HG03460 (cell line): ENCODE measurements around the gene TAF6L.
"Not testable (repeated sequence)": the region's sequence is repeated elsewhere in the genome, so short reads cannot be mapped to it uniquely, and the experiment has no call there.

Experiments
- ATAC-seq: cut with Tn5 transposase; IDR thresholded peaks from one replicate; pipeline ENCODE4 v1.9.1; 2021; ENCODE audit not compliant: unreplicated experiment

TAF6L gene

GRCh38 chr11:62771144-62772021, at the start of gene TAF6L:
TSS of gene TAF6L (plus strand) at chr11:62771396. CDS start at chr11:62775784, 4,388 bp downstream.
- ATAC-seq: peak; percentile 80

GRCh38 chr11:62721994-62722393, 49.2 kb upstream of the TAF6L start:
- ATAC-seq: no peak

- ATAC-seq: no peak
Observed at GRCh38 chr11:62724171-62724570, 47.0 kb upstream of the TAF6L start.

GRCh38 chr11:62725646-62726045, 45.5 kb upstream of the TAF6L start:
- ATAC-seq: no peak

GRCh38 chr11:62726156-62726914, 44.9 kb upstream of the TAF6L start:
- no peak for ATAC-seq

- no peak for ATAC-seq
Observed at GRCh38 chr11:62726915-62727164, 44.4 kb upstream of the TAF6L start.

GRCh38 chr11:62727165-62727871, 43.9 kb upstream of the TAF6L start, which contains the start of gene HNRNPUL2:
TSS of gene HNRNPUL2 (minus strand) at chr11:62727457. CDS start at chr11:62727156, 301 bp downstream.
- ATAC-seq: peak; percentile 64

- peak; percentile 47 for ATAC-seq
Observed at GRCh38 chr11:62727872-62728170, 43.4 kb upstream of the TAF6L start.

- peak; percentile 19 for ATAC-seq
Observed at GRCh38 chr11:62728171-62728988, 42.8 kb upstream of the TAF6L start, which contains the start of gene TTC9C. TSS of gene TTC9C (plus strand) at chr11:62728486. CDS start at chr11:62728849, 363 bp downstream.

- ATAC-seq: not testable (repeated sequence)
Observed at GRCh38 chr11:62730076-62730475, 41.1 kb upstream of the TAF6L start.

- ATAC-seq: no peak
Observed at GRCh38 chr11:62732830-62733229, 38.4 kb upstream of the TAF6L start.

GRCh38 chr11:62737196-62737595, 34.0 kb upstream of the TAF6L start:
- ATAC-seq: no peak

- ATAC-seq: no peak
Observed at GRCh38 chr11:62747475-62748160, 23.6 kb upstream of the TAF6L start.

GRCh38 chr11:62749931-62750330, 21.3 kb upstream of the TAF6L start:
- not testable (repeated sequence) for ATAC-seq

- ATAC-seq: no peak
Observed at GRCh38 chr11:62752177-62752785, 18.9 kb upstream of the TAF6L start.

- ATAC-seq: no peak
Observed at GRCh38 chr11:62752994-62753735, 18.0 kb upstream of the TAF6L start.

GRCh38 chr11:62753736-62754603, 17.2 kb upstream of the TAF6L start, which contains the start of gene ZBTB3:
TSS of gene ZBTB3 (minus strand) at chr11:62754160. CDS start at chr11:62753664, 496 bp downstream.
- peak; percentile 97 for ATAC-seq

GRCh38 chr11:62755086-62755615, 16.0 kb upstream of the TAF6L start:
- no peak for ATAC-seq
